T-helper 1 cell treated with Interleukin-12 subunit alpha and Interleukin-12 subunit beta and Interleukin-4 antibody, amounts not matched to agents 30 μg/mL and 1 μg/mL, for 36 hours (primary cell): ENCODE data around the gene EMILIN1.
"Not testable (repeated sequence)": the region's sequence is repeated elsewhere in the genome, so short reads cannot be mapped to it uniquely, and the experiment has no call there.

ENCODE experiments used
- H3K27ac Mint-ChIP-seq: one replicate; pipeline ENCODE4 v1.8.0; 2021; ENCODE audit warnings: mild to moderate bottlenecking, mixed read lengths
- H3K27me3 Mint-ChIP-seq: one replicate; pipeline ENCODE4 v1.8.0; 2021; ENCODE audit warnings: low read depth, mixed read lengths
- H3K36me3 Mint-ChIP-seq: one replicate; pipeline ENCODE4 v1.8.0; 2021; ENCODE audit warnings: low read depth, mixed read lengths
- H3K4me1 Mint-ChIP-seq: one replicate; pipeline ENCODE4 v1.8.0; 2021; ENCODE audit warnings: low read depth, mixed read lengths
- H3K4me3 Mint-ChIP-seq: one replicate; pipeline ENCODE4 v1.8.0; 2021; ENCODE audit warnings: mild to moderate bottlenecking, moderate library complexity, mixed read lengths
- H3K9me3 Mint-ChIP-seq: one replicate; pipeline ENCODE4 v1.8.0; 2021; ENCODE audit warnings: mixed read lengths

EMILIN1 gene

GRCh38 chr2:27069961-27070618 lies 8.3 kb upstream of the EMILIN1 start:
- Mint-ChIP-seq H3K4me1 (peaks cover 57% of the 10 kb centered on the region), H3K27ac (peak overlapping the region; percentile 95), H3K9me3 (no peaks in the 10 kb centered on the region), H3K4me3 (peak overlapping the region; percentile 98), H3K27me3 (no peaks in the 10 kb centered on the region), H3K36me3 (peaks cover 42% of the 10 kb centered on the region)

- no peaks in the 10 kb centered on the region for H3K27me3 Mint-ChIP-seq
- peaks cover 38% of the 10 kb centered on the region for H3K36me3 Mint-ChIP-seq
- peaks cover 56% of the 10 kb centered on the region for H3K4me1 Mint-ChIP-seq
- peak overlapping the region; percentile 98 for H3K4me3 Mint-ChIP-seq
- H3K27ac Mint-ChIP-seq = peak overlapping the region; percentile 95
- no peaks in the 10 kb centered on the region for H3K9me3 Mint-ChIP-seq
Observed at GRCh38 chr2:27070653-27071276, 7.7 kb upstream of the EMILIN1 start.

GRCh38 chr2:27071277-27071989 lies 7.0 kb upstream of the EMILIN1 start, which contains the start of gene OST4:
Gene OST4 (minus strand): TSS chr2:27071654.
- Mint-ChIP-seq H3K4me3 (peak within 1 kb of the TSS; percentile 98), H3K9me3 (no peaks in the 10 kb centered on the region), H3K36me3 (peaks cover 35% of the 10 kb centered on the region), H3K4me1 (peaks cover 61% of the 10 kb centered on the region), H3K27ac (peak within 1 kb of the TSS; percentile 95), H3K27me3 (no peaks in the 10 kb centered on the region)

GRCh38 chr2:27071990-27072830 lies 6.2 kb upstream of the EMILIN1 start:
- no peaks in the 10 kb centered on the region for H3K27me3 Mint-ChIP-seq
- H3K4me3 Mint-ChIP-seq = peak overlapping the region; percentile 83
- H3K36me3 Mint-ChIP-seq = peaks cover 35% of the 10 kb centered on the region
- H3K4me1 Mint-ChIP-seq = peaks cover 66% of the 10 kb centered on the region
- H3K27ac Mint-ChIP-seq = peak overlapping the region; percentile 88
- no peaks in the 10 kb centered on the region for H3K9me3 Mint-ChIP-seq

- H3K27ac Mint-ChIP-seq = peak overlapping the region; percentile 88
- H3K9me3 Mint-ChIP-seq = no peaks in the 10 kb centered on the region
- H3K36me3 Mint-ChIP-seq = peaks cover 32% of the 10 kb centered on the region
Observed at GRCh38 chr2:27072920-27073319, 5.5 kb upstream of the EMILIN1 start.

GRCh38 chr2:27073782-27074181 lies 4.6 kb upstream of the EMILIN1 start:
- Mint-ChIP-seq H3K27me3 (no peaks in the 10 kb centered on the region), H3K4me1 (peaks cover 64% of the 10 kb centered on the region), H3K4me3 (no peak overlapping the region), H3K27ac (peak overlapping the region; percentile 74), H3K36me3 (peaks cover 24% of the 10 kb centered on the region), H3K9me3 (no peaks in the 10 kb centered on the region)

More at GRCh38 chr2:27072920-27073319, 5.5 kb upstream of the EMILIN1 start:
- peak overlapping the region; percentile 83 for H3K4me3 Mint-ChIP-seq
- H3K4me1 Mint-ChIP-seq = peaks cover 66% of the 10 kb centered on the region
- no peaks in the 10 kb centered on the region for H3K27me3 Mint-ChIP-seq

GRCh38 chr2:27074738-27075565 lies 3.5 kb upstream of the EMILIN1 start:
- H3K4me3 Mint-ChIP-seq = peak overlapping the region; percentile 41
- no peaks in the 10 kb centered on the region for H3K27me3 Mint-ChIP-seq
- peaks cover 12% of the 10 kb centered on the region for H3K36me3 Mint-ChIP-seq
- peaks cover 54% of the 10 kb centered on the region for H3K4me1 Mint-ChIP-seq
- peak overlapping the region; percentile 85 for H3K27ac Mint-ChIP-seq
- no peaks in the 10 kb centered on the region for H3K9me3 Mint-ChIP-seq

- H3K4me3 Mint-ChIP-seq, H3K36me3 Mint-ChIP-seq, H3K27me3 Mint-ChIP-seq, H3K9me3 Mint-ChIP-seq: not testable (repeated sequence)
- Mint-ChIP-seq H3K27ac (peak overlapping the region; percentile 85), H3K4me1 (peaks cover 53% of the 10 kb centered on the region)
Observed at GRCh38 chr2:27075566-27075871, 2.9 kb upstream of the EMILIN1 start.

- peaks cover 4% of the 10 kb centered on the region for H3K36me3 Mint-ChIP-seq
- no peaks in the 10 kb centered on the region for H3K9me3 Mint-ChIP-seq
- no peaks in the 10 kb centered on the region for H3K27me3 Mint-ChIP-seq
- peak overlapping the region; percentile 88 for H3K27ac Mint-ChIP-seq
- peak overlapping the region; percentile 49 for H3K4me3 Mint-ChIP-seq
- peaks cover 57% of the 10 kb centered on the region for H3K4me1 Mint-ChIP-seq
Observed at GRCh38 chr2:27076323-27076722, 2.1 kb upstream of the EMILIN1 start.

- Mint-ChIP-seq H3K4me1 (peaks cover 58% of the 10 kb centered on the region), H3K27ac (no peak overlapping the region), H3K36me3 (peaks cover 4% of the 10 kb centered on the region), H3K27me3 (no peaks in the 10 kb centered on the region), H3K4me3 (no peak overlapping the region), H3K9me3 (no peaks in the 10 kb centered on the region)
Observed at GRCh38 chr2:27077231-27077630, 1.2 kb upstream of the EMILIN1 start.

- H3K27ac Mint-ChIP-seq = no peak overlapping the region
Observed at GRCh38 chr2:27079233-27080139, 1.1 kb downstream of the EMILIN1 start.

GRCh38 chr2:27080140-27080469 lies 1.7 kb downstream of the EMILIN1 start:
- Mint-ChIP-seq H3K27me3 (no peaks in the 10 kb centered on the region), H3K27ac (peak overlapping the region; percentile 76), H3K4me3 (no peak overlapping the region), H3K36me3 (peaks cover 2% of the 10 kb centered on the region), H3K4me1 (peaks cover 44% of the 10 kb centered on the region), H3K9me3 (no peaks in the 10 kb centered on the region)

More at GRCh38 chr2:27079233-27080139, 1.1 kb downstream of the EMILIN1 start:
- H3K36me3 Mint-ChIP-seq = peaks cover 2% of the 10 kb centered on the region
- H3K9me3 Mint-ChIP-seq = no peaks in the 10 kb centered on the region
- no peaks in the 10 kb centered on the region for H3K27me3 Mint-ChIP-seq
- H3K4me1 Mint-ChIP-seq = peaks cover 50% of the 10 kb centered on the region
- H3K4me3 Mint-ChIP-seq = no peak overlapping the region

- Mint-ChIP-seq H3K4me1 (peaks cover 44% of the 10 kb centered on the region), H3K27me3 (no peaks in the 10 kb centered on the region), H3K27ac (peak overlapping the region; percentile 98), H3K36me3 (peaks cover 2% of the 10 kb centered on the region), H3K9me3 (no peaks in the 10 kb centered on the region), H3K4me3 (peak overlapping the region; percentile 80)
Observed at GRCh38 chr2:27080603-27080936, 2.2 kb downstream of the EMILIN1 start.
